ENCODE data around the gene B4GALT6. TPM values are rescaled to one million over a fixed set of nuclear protein-coding genes. Genes with fewer than 3 reads are reported as not detected.

B4GALT6 gene
- total RNA-seq, 2 experiments from 2014 or later = 0.41 to 1.8 TPM

GRCh38 chr18:31598021-31598805 is 86.2 kb downstream of the B4GALT6 start:
- Mint-ChIP-seq H3K9me3 (ENCODE audit: low read depth) (no peaks in the 10 kb centered on the region), H3K27me3 (peaks cover 7% of the 10 kb centered on the region), H3K4me1 (no peaks in the 10 kb centered on the region), H3K4me3 (no peak overlapping the region), H3K27ac (no peak overlapping the region), H3K36me3 (no peaks in the 10 kb centered on the region)
- DNase-seq (no peak), ATAC-seq (no peak)
- CTCF ChIA-PET = no interaction called here

GRCh38 chr18:31596081-31596872 is 88.1 kb downstream of the B4GALT6 start:
- H3K4me1 Mint-ChIP-seq = no peaks in the 10 kb centered on the region
- H3K27me3 Mint-ChIP-seq = peaks cover 5% of the 10 kb centered on the region
- H3K4me3 Mint-ChIP-seq = no peak overlapping the region
- ATAC-seq = no peak
- CTCF ChIA-PET = interaction anchor here (1.2 kb wide), 1 partner anchor 14 kb away, joined by 3 read pairs; no protein-coding TSS in a partner anchor
- no peak for DNase-seq
- H3K36me3 Mint-ChIP-seq = no peaks in the 10 kb centered on the region
- H3K27ac Mint-ChIP-seq = no peak overlapping the region
- no peaks in the 10 kb centered on the region for H3K9me3 Mint-ChIP-seq (ENCODE audit: low read depth)

- CTCF ChIA-PET = no interaction called here
- no peak for ATAC-seq
- H3K27ac Mint-ChIP-seq = no peak overlapping the region
These were observed 89.1 kb downstream of the B4GALT6 start for GRCh38 chr18:31595121-31595771.

GRCh38 chr18:31592506-31593157 is 91.7 kb downstream of the B4GALT6 start:
- Mint-ChIP-seq H3K4me1 (no peaks in the 10 kb centered on the region), H3K4me3 (no peak overlapping the region), H3K27ac (no peak overlapping the region), H3K36me3 (no peaks in the 10 kb centered on the region), H3K9me3 (ENCODE audit: low read depth) (no peaks in the 10 kb centered on the region), H3K27me3 (peaks cover 8% of the 10 kb centered on the region)
- no peak for DNase-seq
- CTCF ChIA-PET = no interaction called here
- no peak for ATAC-seq

More at GRCh38 chr18:31595121-31595771, 89.1 kb downstream of the B4GALT6 start:
- Mint-ChIP-seq H3K36me3 (no peaks in the 10 kb centered on the region), H3K4me1 (no peaks in the 10 kb centered on the region), H3K4me3 (no peak overlapping the region), H3K9me3 (ENCODE audit: low read depth) (no peaks in the 10 kb centered on the region), H3K27me3 (peaks cover 7% of the 10 kb centered on the region)
- DNase-seq = no peak

- no peak within 1 kb of the TSS for H3K4me3 Mint-ChIP-seq
- CTCF ChIA-PET = interaction anchor here (0.7 kb wide), 1 partner anchor 777 kb away, joined by 3 read pairs; no protein-coding TSS in a partner anchor
- H3K36me3 Mint-ChIP-seq = no peaks in the 10 kb centered on the region
- H3K9me3 Mint-ChIP-seq (ENCODE audit: low read depth) = no peaks in the 10 kb centered on the region
- no peaks in the 10 kb centered on the region for H3K4me1 Mint-ChIP-seq
- no peak within 1 kb of the TSS for H3K27ac Mint-ChIP-seq
- H3K27me3 Mint-ChIP-seq = peaks cover 8% of the 10 kb centered on the region
- DNase-seq = no peak
- ATAC-seq = no peak
These were observed 92.8 kb downstream of the B4GALT6 start, which contains the start of gene TTR for GRCh38 chr18:31591628-31592027. Gene TTR (plus strand): TSS chr18:31591877. CDS start chr18:31591903, 26 bp downstream.

GRCh38 chr18:31591113-31591512 is 93.3 kb downstream of the B4GALT6 start:
- no peaks in the 10 kb centered on the region for H3K4me1 Mint-ChIP-seq
- H3K9me3 Mint-ChIP-seq (ENCODE audit: low read depth) = no peaks in the 10 kb centered on the region
- CTCF ChIA-PET = interaction anchor here (0.7 kb wide), 1 partner anchor 777 kb away, joined by 3 read pairs; no protein-coding TSS in a partner anchor
- no peak overlapping the region for H3K4me3 Mint-ChIP-seq
- no peak overlapping the region for H3K27ac Mint-ChIP-seq
- H3K36me3 Mint-ChIP-seq = no peaks in the 10 kb centered on the region
- DNase-seq (no peak), ATAC-seq (no peak)
- H3K27me3 Mint-ChIP-seq = peaks cover 8% of the 10 kb centered on the region

- H3K36me3 Mint-ChIP-seq = no peaks in the 10 kb centered on the region
- H3K4me1 Mint-ChIP-seq = no peaks in the 10 kb centered on the region
- no peaks in the 10 kb centered on the region for H3K9me3 Mint-ChIP-seq (ENCODE audit: low read depth)
- no peak overlapping the region for H3K4me3 Mint-ChIP-seq
- no peak for DNase-seq
- H3K27ac Mint-ChIP-seq = no peak overlapping the region
- CTCF ChIA-PET = no interaction called here
- no peak for ATAC-seq
- H3K27me3 Mint-ChIP-seq = peaks cover 8% of the 10 kb centered on the region
These were observed 93.8 kb downstream of the B4GALT6 start for GRCh38 chr18:31590570-31590969.

- Mint-ChIP-seq H3K27me3 (peaks cover 4% of the 10 kb centered on the region), H3K4me1 (no peaks in the 10 kb centered on the region), H3K9me3 (ENCODE audit: low read depth) (no peaks in the 10 kb centered on the region), H3K27ac (no peak overlapping the region), H3K36me3 (no peaks in the 10 kb centered on the region), H3K4me3 (no peak overlapping the region)
- CTCF ChIA-PET = no interaction called here
- ATAC-seq = no peak
- no peak for DNase-seq
These were observed 96.9 kb downstream of the B4GALT6 start for GRCh38 chr18:31587529-31587928.

GRCh38 chr18:31586616-31587015 is 97.8 kb downstream of the B4GALT6 start:
- Mint-ChIP-seq H3K27ac (no peak overlapping the region), H3K27me3 (peaks cover 4% of the 10 kb centered on the region), H3K4me3 (no peak overlapping the region), H3K9me3 (ENCODE audit: low read depth) (no peaks in the 10 kb centered on the region), H3K4me1 (no peaks in the 10 kb centered on the region), H3K36me3 (no peaks in the 10 kb centered on the region)
- ATAC-seq = no peak
- CTCF ChIA-PET = no interaction called here
- no peak for DNase-seq

- CTCF ChIA-PET = interaction anchor here (0.6 kb wide), 1 partner anchor 22 kb away, joined by 3 read pairs; no protein-coding TSS in a partner anchor
- Mint-ChIP-seq H3K36me3 (no peaks in the 10 kb centered on the region), H3K27ac (no peak overlapping the region), H3K4me3 (no peak overlapping the region), H3K4me1 (no peaks in the 10 kb centered on the region), H3K27me3 (peaks cover 4% of the 10 kb centered on the region), H3K9me3 (ENCODE audit: low read depth) (no peaks in the 10 kb centered on the region)
- no peak for DNase-seq
- no peak for ATAC-seq
These were observed 98.4 kb downstream of the B4GALT6 start for GRCh38 chr18:31585991-31586390.

GRCh38 chr18:31583185-31583854 is 101.1 kb downstream of the B4GALT6 start:
- Mint-ChIP-seq H3K4me3 (no peak overlapping the region), H3K9me3 (ENCODE audit: low read depth) (no peaks in the 10 kb centered on the region), H3K36me3 (no peaks in the 10 kb centered on the region), H3K4me1 (no peaks in the 10 kb centered on the region), H3K27ac (no peak overlapping the region), H3K27me3 (no peaks in the 10 kb centered on the region)
- no peak for ATAC-seq
- CTCF ChIA-PET = no interaction called here
- DNase-seq = no peak

GRCh38 chr18:31581498-31582197 is 102.7 kb downstream of the B4GALT6 start:
- no peaks in the 10 kb centered on the region for H3K36me3 Mint-ChIP-seq
- H3K27me3 Mint-ChIP-seq = no peaks in the 10 kb centered on the region
- no peaks in the 10 kb centered on the region for H3K4me1 Mint-ChIP-seq
- no peaks in the 10 kb centered on the region for H3K9me3 Mint-ChIP-seq (ENCODE audit: low read depth)
- CTCF ChIA-PET = no interaction called here
- ATAC-seq (no peak), DNase-seq (no peak)
- no peak overlapping the region for H3K27ac Mint-ChIP-seq
- no peak overlapping the region for H3K4me3 Mint-ChIP-seq
